Fibroblast of lung (primary cell): Measurements from ENCODE around the gene DRG2. TPM values are rescaled to one million over a fixed set of nuclear protein-coding genes. Genes with fewer than 3 reads are reported as not detected.

ENCODE experiments used
- DNase-seq, 2 donors: peaks; one replicate each; pipeline versions ENCODE4 v3.0.0 to v3.0.0-alpha.2; 2010; ENCODE audit warnings: low read depth in 2 of 2
- H2AFZ ChIP-seq: 2 replicates; pipeline ENCODE4 v1.5.1; 2012; ENCODE audit warnings: low read length, control low read depth, inconsistent platforms
- H3K27ac ChIP-seq: 2 replicates; pipeline ENCODE4 v1.5.1; 2011; ENCODE audit warnings: low read length, control low read depth; ENCODE audit not compliant: insufficient read depth
- H3K27me3 ChIP-seq: 2 replicates; pipeline ENCODE4 v1.5.1; 2011; ENCODE audit warnings: mild to moderate bottlenecking, low read length; ENCODE audit not compliant: control insufficient read depth, insufficient read depth
- H3K36me3 ChIP-seq: 2 replicates; pipeline ENCODE4 v1.5.1; 2011; ENCODE audit warnings: low read length; ENCODE audit not compliant: control insufficient read depth, insufficient read depth
- H3K4me1 ChIP-seq: 2 replicates; pipeline ENCODE4 v1.5.1; 2011; ENCODE audit warnings: low read length; ENCODE audit not compliant: control insufficient read depth, insufficient read depth; ENCODE audit errors: extremely low read depth
- H3K4me2 ChIP-seq: 2 replicates; pipeline ENCODE4 v1.5.1; 2011; ENCODE audit warnings: low read length, control low read depth; ENCODE audit not compliant: insufficient read depth; ENCODE audit errors: extremely low read depth
- H3K4me3 ChIP-seq, 4 experiments: fragments of 200-600 bp in 1 of 4; sonication (generic) in 1 of 4; replicated peaks in 1 of 4; 2 replicates each; pipeline ENCODE4 v1.5.1; 2011 to 2016; ENCODE audit warnings: low read length in 4 of 4, low read depth in 3 of 4, mild to moderate bottlenecking in 3 of 4, control low read depth in 2 of 4, inconsistent platforms in 1 of 4, mixed read lengths in 1 of 4; ENCODE audit not compliant: insufficient read depth in 1 of 4; ENCODE audit errors: control extremely low read depth in 1 of 4
- H3K79me2 ChIP-seq: 2 replicates; pipeline ENCODE4 v1.5.1; 2012; ENCODE audit warnings: mild to moderate bottlenecking, low read length, inconsistent platforms; ENCODE audit not compliant: control insufficient read depth, insufficient read depth
- H3K9ac ChIP-seq: 2 replicates; pipeline ENCODE4 v1.5.1; 2011; ENCODE audit warnings: mild to moderate bottlenecking, low read length, control low read depth; ENCODE audit not compliant: insufficient read depth
- H3K9me3 ChIP-seq: 2 replicates; pipeline ENCODE4 v1.5.1; 2012; ENCODE audit warnings: low read depth, low read length; ENCODE audit not compliant: control insufficient read depth, insufficient read depth
- H4K20me1 ChIP-seq: 2 replicates; pipeline ENCODE4 v1.5.1; 2011; ENCODE audit warnings: low read length; ENCODE audit not compliant: control insufficient read depth, insufficient read depth; ENCODE audit errors: extremely low read depth
- EZH2 ChIP-seq: IDR thresholded peaks from 2 replicates; pipeline ENCODE4 v1.5.1; 2012; ENCODE audit warnings: low read length, control low read depth, mild to moderate bottlenecking; ENCODE audit errors: missing control alignments
- polyA plus RNA-seq, 2 donors: library from polyadenylated mRNA; depleted of rRNA in 1 of 2; stranded (reverse) in 1 of 2; unstranded in 1 of 2; fragments of >200 nt; gene quantifications; 2 replicates each; pipeline ENCODE4 v1.2.1, GENCODE V29; 2011 to 2012; ENCODE audit warnings: missing spikeins in 1 of 2
- total RNA-seq: library from RNA; depleted of rRNA; stranded (reverse); fragments of >200 nt; gene quantifications from 2 replicates; pipeline ENCODE4 v1.2.1, GENCODE V29; 2014
- TF ChIP-seq, protein P1 (sequence below), 2 donors: IDR thresholded peaks in 1 of 2; conservative IDR thresholded peaks in 1 of 2; 1 replicate in 1 of 2; 2 replicates in 1 of 2; pipeline ENCODE4 v1.5.1; 2011 to 2012; ENCODE audit warnings: low read length in 2 of 2, control low read depth in 1 of 2, inconsistent platforms in 1 of 2, low read depth in 1 of 2, mild to moderate bottlenecking in 1 of 2

The DRG2 gene
- total and polyA plus RNA-seq, 2 donors (not counting 1 experiment from before 2014, with no cell fraction given), result 26.7 to 30.1 TPM

GRCh38 chr17:18156171-18156975 lies 68.6 kb downstream of the DRG2 start:
- Histone ChIP-seq H3K36me3 (no peaks in the 10 kb centered on the region), H3K4me1 (peaks cover 9% of the 10 kb centered on the region), H3K27ac (no peak overlapping the region), H4K20me1 (no peaks in the 10 kb centered on the region), H2AFZ (no peak overlapping the region), H3K79me2 (no peaks in the 10 kb centered on the region), H3K4me3 (no peak overlapping the region), H3K9me3 (no peaks in the 10 kb centered on the region), H3K9ac (no peak overlapping the region), H3K27me3 (no peaks in the 10 kb centered on the region), H3K4me2 (no peak overlapping the region)
- DNase-seq, result peak in 1 of 2 donors; percentile 8
- TF ChIP-seq EZH2, result no peak
- TF ChIP-seq, protein P1, sequence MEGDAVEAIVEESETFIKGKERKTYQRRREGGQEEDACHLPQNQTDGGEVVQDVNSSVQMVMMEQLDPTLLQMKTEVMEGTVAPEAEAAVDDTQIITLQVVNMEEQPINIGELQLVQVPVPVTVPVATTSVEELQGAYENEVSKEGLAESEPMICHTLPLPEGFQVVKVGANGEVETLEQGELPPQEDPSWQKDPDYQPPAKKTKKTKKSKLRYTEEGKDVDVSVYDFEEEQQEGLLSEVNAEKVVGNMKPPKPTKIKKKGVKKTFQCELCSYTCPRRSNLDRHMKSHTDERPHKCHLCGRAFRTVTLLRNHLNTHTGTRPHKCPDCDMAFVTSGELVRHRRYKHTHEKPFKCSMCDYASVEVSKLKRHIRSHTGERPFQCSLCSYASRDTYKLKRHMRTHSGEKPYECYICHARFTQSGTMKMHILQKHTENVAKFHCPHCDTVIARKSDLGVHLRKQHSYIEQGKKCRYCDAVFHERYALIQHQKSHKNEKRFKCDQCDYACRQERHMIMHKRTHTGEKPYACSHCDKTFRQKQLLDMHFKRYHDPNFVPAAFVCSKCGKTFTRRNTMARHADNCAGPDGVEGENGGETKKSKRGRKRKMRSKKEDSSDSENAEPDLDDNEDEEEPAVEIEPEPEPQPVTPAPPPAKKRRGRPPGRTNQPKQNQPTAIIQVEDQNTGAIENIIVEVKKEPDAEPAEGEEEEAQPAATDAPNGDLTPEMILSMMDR (conservative IDR thresholded peaks at IDR 0.05 in 1 of 2, IDR thresholded peaks at IDR 0.05 in 1 of 2; ENCODE audit: low read depth in 1 of 2, low read length in 2 of 2), result no peak

DNA sequence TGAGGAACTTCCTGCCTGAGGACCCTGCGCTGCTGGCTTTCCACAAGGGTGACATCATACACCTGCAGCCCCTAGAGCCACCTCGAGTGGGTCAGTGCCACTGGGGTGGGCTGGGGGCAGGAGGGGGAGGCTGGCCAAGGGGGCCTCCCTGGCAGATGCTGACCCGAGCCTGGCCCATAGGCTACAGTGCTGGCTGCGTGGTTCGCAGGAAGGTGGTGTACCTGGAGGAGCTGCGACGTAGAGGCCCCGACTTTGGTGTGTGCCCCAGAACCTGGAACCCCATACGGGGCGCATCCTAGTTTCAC lies 69.2 kb downstream of the DRG2 start:
- no peak overlapping the region for H3K4me2 ChIP-seq
- peaks cover 9% of the 10 kb centered on the region for H3K4me1 ChIP-seq
- no peak for DNase-seq
- no peaks in the 10 kb centered on the region for H3K79me2 ChIP-seq
- H3K9me3 ChIP-seq, result no peaks in the 10 kb centered on the region
- H3K36me3 ChIP-seq, result no peaks in the 10 kb centered on the region
- no peak overlapping the region for H2AFZ ChIP-seq
- no peak overlapping the region for H3K9ac ChIP-seq
- no peaks in the 10 kb centered on the region for H3K27me3 ChIP-seq
- no peak overlapping the region for H3K4me3 ChIP-seq
- TF ChIP-seq, protein P1 (conservative IDR thresholded peaks at IDR 0.05 in 1 of 2, IDR thresholded peaks at IDR 0.05 in 1 of 2; ENCODE audit: low read depth in 1 of 2, low read length in 2 of 2), result no peak
- TF ChIP-seq EZH2, result no peak
- no peak overlapping the region for H3K27ac ChIP-seq
- no peaks in the 10 kb centered on the region for H4K20me1 ChIP-seq

Other genes starting within 250 kb of the DRG2 start
- gene TOM1L2, start 115.5 kb upstream of the DRG2 start, total RNA-seq, result 15.7 and 33.9 TPM in 2 replicates
- gene TOM1L2, start 115.5 kb upstream of the DRG2 start, polyA plus RNA-seq, result 35.9 and 47.4 TPM in 2 replicates
- gene DRC3, start 115.1 kb upstream of the DRG2 start, total RNA-seq, result 0.26 and 0.33 TPM in 2 replicates
- 0.27 and 0.37 TPM in 2 replicates for gene DRC3, start 115.1 kb upstream of the DRG2 start, polyA plus RNA-seq
- gene ATPAF2, start 48.8 kb upstream of the DRG2 start, total RNA-seq, result 10.3 and 12.6 TPM in 2 replicates
- 11.6 and 14.7 TPM in 2 replicates for gene ATPAF2, start 48.8 kb upstream of the DRG2 start, polyA plus RNA-seq
- gene GID4, start 48.5 kb upstream of the DRG2 start, total RNA-seq, result 7.2 and 10.2 TPM in 2 replicates
- gene GID4, start 48.5 kb upstream of the DRG2 start, polyA plus RNA-seq, result 9.0 TPM in 2 replicates
- gene MYO15A, start 20.8 kb downstream of the DRG2 start, total RNA-seq, result 0.77 and 2.0 TPM in 2 replicates
- gene MYO15A, start 20.8 kb downstream of the DRG2 start, polyA plus RNA-seq, result 0.42 and 0.55 TPM in 2 replicates
- gene ALKBH5, start 95.9 kb downstream of the DRG2 start, total RNA-seq, result 93.7 and 103 TPM in 2 replicates
- 67.7 and 70.3 TPM in 2 replicates for gene ALKBH5, start 95.9 kb downstream of the DRG2 start, polyA plus RNA-seq
- 25.4 and 32.2 TPM in 2 replicates for gene LLGL1, start 137.7 kb downstream of the DRG2 start, total RNA-seq
- 15.1 and 21.1 TPM in 2 replicates for gene LLGL1, start 137.7 kb downstream of the DRG2 start, polyA plus RNA-seq
- 284 and 395 TPM in 2 replicates for gene FLII, start 170.8 kb downstream of the DRG2 start, total RNA-seq
- 199 and 313 TPM in 2 replicates for gene FLII, start 170.8 kb downstream of the DRG2 start, polyA plus RNA-seq
- 13.1 and 16.2 TPM in 2 replicates for gene MIEF2, start 172.7 kb downstream of the DRG2 start, total RNA-seq
- 3.9 and 4.2 TPM in 2 replicates for gene MIEF2, start 172.7 kb downstream of the DRG2 start, polyA plus RNA-seq
- 15.4 and 16.5 TPM in 2 replicates for gene TOP3A, start 227.0 kb downstream of the DRG2 start, total RNA-seq
- gene TOP3A, start 227.0 kb downstream of the DRG2 start, polyA plus RNA-seq, result 12.7 and 17.5 TPM in 2 replicates
- 17.2 and 19.5 TPM in 2 replicates for gene SMCR8, start 227.3 kb downstream of the DRG2 start, total RNA-seq
- gene SMCR8, start 227.3 kb downstream of the DRG2 start, polyA plus RNA-seq, result 8.6 and 10.8 TPM in 2 replicates